H9 (cell line): ENCODE data around the gene ZSWIM3. TPM values are rescaled to one million over a fixed set of nuclear protein-coding genes. Genes with fewer than 3 reads are reported as not detected.

ENCODE experiments used
- DNase-seq: peaks from one replicate; pipeline ENCODE4 v3.0.0-alpha.2; 2017
- H2AFZ ChIP-seq: one replicate; pipeline ENCODE4 v1.6.1; 2013; ENCODE audit warnings: mild to moderate bottlenecking, low read length, control low read depth, moderate library complexity
- H2AK5ac ChIP-seq: 2 replicates; pipeline ENCODE4 v1.6.1; 2013; ENCODE audit warnings: low read length, control low read depth, mixed read lengths; ENCODE audit not compliant: insufficient read length
- H2BK120ac ChIP-seq: one replicate; pipeline ENCODE4 v1.6.1; 2013; ENCODE audit warnings: low read depth, mild to moderate bottlenecking, low read length, control low read depth, inconsistent platforms; ENCODE audit not compliant: poor library complexity, severe bottlenecking
- H2BK12ac ChIP-seq: 2 replicates; pipeline ENCODE4 v1.6.1; 2013; ENCODE audit warnings: low read length, control low read depth, mixed read lengths, low read depth; ENCODE audit not compliant: insufficient read length
- H2BK15ac ChIP-seq: 2 replicates; pipeline ENCODE4 v1.6.1; 2013; ENCODE audit warnings: low read depth, low read length, control low read depth
- H2BK20ac ChIP-seq: one replicate; pipeline ENCODE4 v1.6.1; 2013; ENCODE audit warnings: low read depth, mild to moderate bottlenecking, low read length, control low read depth, inconsistent platforms; ENCODE audit not compliant: poor library complexity, severe bottlenecking
- H2BK5ac ChIP-seq: 2 replicates; pipeline ENCODE4 v1.6.1; 2013; ENCODE audit warnings: low read length, control low read depth, mixed read lengths; ENCODE audit not compliant: insufficient read length
- H3K14ac ChIP-seq: 2 replicates; pipeline ENCODE4 v1.6.1; 2013; ENCODE audit warnings: low read length, control low read depth; ENCODE audit not compliant: insufficient read depth
- H3K18ac ChIP-seq: 2 replicates; pipeline ENCODE4 v1.6.1; 2013; ENCODE audit warnings: low read depth, mild to moderate bottlenecking, mixed read lengths, low read length, control low read depth; ENCODE audit not compliant: insufficient read length
- H3K23ac ChIP-seq: 2 replicates; pipeline ENCODE4 v1.6.1; 2013; ENCODE audit warnings: low read length, control low read depth, mixed read lengths, low read depth; ENCODE audit not compliant: insufficient read length
- H3K23me2 ChIP-seq: 2 replicates; pipeline ENCODE4 v1.6.1; 2013; ENCODE audit warnings: low read depth, mild to moderate bottlenecking, mixed read lengths, low read length, control low read depth; ENCODE audit not compliant: insufficient read length, poor library complexity, severe bottlenecking
- H3K27ac ChIP-seq: 2 replicates; pipeline ENCODE4 v1.5.1; 2013; ENCODE audit warnings: low read length, control low read depth, mixed read lengths, low read depth; ENCODE audit not compliant: insufficient read length
- H3K27me3 ChIP-seq: 2 replicates; pipeline ENCODE4 v1.6.1; 2013; ENCODE audit warnings: low read length, control low read depth, inconsistent platforms; ENCODE audit not compliant: insufficient read depth
- H3K4ac ChIP-seq: 2 replicates; pipeline ENCODE4 v1.6.1; 2013; ENCODE audit warnings: low read depth, mild to moderate bottlenecking, control low read depth, inconsistent platforms, low read length, moderate library complexity
- H3K4me1 ChIP-seq: 2 replicates; pipeline ENCODE4 v1.6.1; 2013; ENCODE audit warnings: low read length, control low read depth, inconsistent platforms; ENCODE audit not compliant: insufficient read depth
- H3K4me2 ChIP-seq: 2 replicates; pipeline ENCODE4 v1.6.1; 2013; ENCODE audit warnings: low read length, control low read depth, mixed read lengths; ENCODE audit not compliant: insufficient read length, insufficient read depth
- H3K56ac ChIP-seq: 2 replicates; pipeline ENCODE4 v1.6.1; 2013; ENCODE audit warnings: low read depth, mild to moderate bottlenecking, mixed read lengths, low read length, control low read depth; ENCODE audit not compliant: insufficient read length
- H3K79me1 ChIP-seq: 2 replicates; pipeline ENCODE4 v1.6.1; 2013; ENCODE audit warnings: low read depth, mild to moderate bottlenecking, moderate library complexity, low read length, control low read depth, inconsistent platforms; ENCODE audit not compliant: insufficient read depth, poor library complexity, severe bottlenecking
- H3K79me2 ChIP-seq: 2 replicates; pipeline ENCODE4 v1.6.1; 2013; ENCODE audit warnings: low read length, control low read depth, inconsistent platforms; ENCODE audit not compliant: insufficient read depth
- H3K9ac ChIP-seq: 2 replicates; pipeline ENCODE4 v1.6.1; 2013; ENCODE audit warnings: low read length, control low read depth, mixed read lengths; ENCODE audit not compliant: insufficient read length; ENCODE audit errors: extremely low read depth
- H3K9me3 ChIP-seq: one replicate; pipeline ENCODE4 v1.6.1; 2013; ENCODE audit warnings: low read depth, low read length, inconsistent platforms; ENCODE audit not compliant: control insufficient read depth
- H3T11ph ChIP-seq: one replicate; pipeline ENCODE4 v1.6.1; 2013; ENCODE audit warnings: mild to moderate bottlenecking, low read length, control low read depth, inconsistent platforms
- H4K20me1 ChIP-seq: one replicate; pipeline ENCODE4 v1.6.1; 2013; ENCODE audit not compliant: control insufficient read depth, insufficient read length, insufficient read depth
- H4K5ac ChIP-seq: 2 replicates; pipeline ENCODE4 v1.6.1; 2013; ENCODE audit warnings: low read depth, mild to moderate bottlenecking, mixed read lengths, low read length, control low read depth; ENCODE audit not compliant: insufficient read length
- H4K8ac ChIP-seq: replicated peaks from 2 replicates; pipeline ENCODE4 v1.6.1; 2013; ENCODE audit warnings: low read length, control low read depth, mixed read lengths, low read depth; ENCODE audit not compliant: insufficient read length
- H4K91ac ChIP-seq: 2 replicates; pipeline ENCODE4 v1.6.1; 2013; ENCODE audit warnings: low read depth, mild to moderate bottlenecking, moderate library complexity, mixed read lengths, low read length, control low read depth; ENCODE audit not compliant: insufficient read length
- H3K27ac Mint-ChIP-seq, 3 experiments: 2 replicates in 2 of 3; 3 replicates in 1 of 3; pipeline ENCODE4 v1.8.0; 2020 to 2021; ENCODE audit warnings: mixed read lengths in 3 of 3, mild to moderate bottlenecking in 1 of 3, moderate library complexity in 1 of 3
- H3K27me3 Mint-ChIP-seq: 2 replicates; pipeline ENCODE4 v1.8.0; 2021; ENCODE audit warnings: low read depth, mild to moderate bottlenecking, moderate library complexity, mixed read lengths
- H3K36me3 Mint-ChIP-seq, 3 experiments: 2 replicates in 2 of 3; 3 replicates in 1 of 3; pipeline ENCODE4 v1.8.0; 2020 to 2021; ENCODE audit warnings: low read depth in 3 of 3, mixed read lengths in 3 of 3; ENCODE audit not compliant: insufficient read depth in 1 of 3
- H3K4me1 Mint-ChIP-seq, 2 experiments: 2 replicates each; pipeline ENCODE4 v1.8.0; 2020; ENCODE audit warnings: mixed read lengths in 2 of 2
- H3K4me3 Mint-ChIP-seq, 2 experiments: 2 replicates in 1 of 2; 3 replicates in 1 of 2; pipeline ENCODE4 v1.8.0; 2020 to 2021; ENCODE audit warnings: mild to moderate bottlenecking in 2 of 2, mixed read lengths in 2 of 2, moderate library complexity in 1 of 2
- H3K9me3 Mint-ChIP-seq, 2 experiments: 2 replicates in 1 of 2; 3 replicates in 1 of 2; pipeline ENCODE4 v1.8.0; 2020; ENCODE audit warnings: mild to moderate bottlenecking in 2 of 2, mixed read lengths in 2 of 2, moderate library complexity in 1 of 2
- WGBS: extraction: QIAGEN DNeasy Blood & Tissue Kit; methylation state at CpG from one replicate; pipeline ENCODE4 v1.1.7; 2013; ENCODE audit warnings: missing lambda C conversion rate, low lambda C conversion rate, mixed read lengths; ENCODE audit not compliant: insufficient read length; ENCODE audit errors: extremely low coverage; 5-methylcytosine and 5-hydroxymethylcytosine counted together
- total RNA-seq: library from RNA; stranded (reverse); gene quantifications from 2 replicates; pipeline ENCODE4 v1.2.1, GENCODE V29; 2021
- TF ChIP-seq, protein P1 (sequence below): fragments of 200-600 bp; sonication (generic); conservative IDR thresholded peaks from 3 replicates; pipeline ENCODE4 v1.8.0; 2021; ENCODE audit warnings: antibody characterized with exemption, mild to moderate bottlenecking

Gene ZSWIM3
- total RNA-seq, 1 experiment from 2014 or later = 8.0 TPM

DNA sequence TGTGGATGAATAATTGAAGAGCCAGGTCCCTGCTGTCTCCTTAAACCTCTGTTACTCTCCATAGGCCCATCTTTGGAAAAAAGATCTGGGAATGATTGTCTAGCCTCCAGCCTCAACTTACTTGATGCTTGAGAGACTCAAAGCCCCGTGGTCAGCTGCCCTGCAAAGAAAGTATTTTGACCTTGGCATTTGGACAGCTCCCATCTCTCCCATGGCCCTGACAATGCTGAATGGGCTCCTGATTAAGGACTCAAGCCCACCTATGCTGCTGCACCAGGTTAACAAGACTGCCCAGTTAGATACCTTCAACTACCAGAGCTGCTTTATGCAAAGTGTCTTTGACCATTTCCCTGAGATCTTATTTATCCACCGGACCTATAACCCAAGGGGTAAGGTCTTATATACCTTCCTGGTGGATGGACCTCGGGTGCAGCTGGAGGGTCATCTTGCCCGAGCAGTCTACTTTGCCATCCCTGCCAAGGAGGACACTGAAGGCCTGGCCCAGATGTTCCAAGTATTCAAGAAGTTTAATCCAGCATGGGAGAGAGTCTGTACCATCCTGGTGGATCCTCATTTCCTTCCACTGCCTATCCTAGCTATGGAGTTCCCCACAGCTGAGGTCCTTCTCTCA is 25.2 kb downstream of the ZSWIM3 start:
- H2BK15ac ChIP-seq = no peak overlapping the region
- no peaks in the 10 kb centered on the region for H3K9me3 ChIP-seq
- TF ChIP-seq, protein P1, sequence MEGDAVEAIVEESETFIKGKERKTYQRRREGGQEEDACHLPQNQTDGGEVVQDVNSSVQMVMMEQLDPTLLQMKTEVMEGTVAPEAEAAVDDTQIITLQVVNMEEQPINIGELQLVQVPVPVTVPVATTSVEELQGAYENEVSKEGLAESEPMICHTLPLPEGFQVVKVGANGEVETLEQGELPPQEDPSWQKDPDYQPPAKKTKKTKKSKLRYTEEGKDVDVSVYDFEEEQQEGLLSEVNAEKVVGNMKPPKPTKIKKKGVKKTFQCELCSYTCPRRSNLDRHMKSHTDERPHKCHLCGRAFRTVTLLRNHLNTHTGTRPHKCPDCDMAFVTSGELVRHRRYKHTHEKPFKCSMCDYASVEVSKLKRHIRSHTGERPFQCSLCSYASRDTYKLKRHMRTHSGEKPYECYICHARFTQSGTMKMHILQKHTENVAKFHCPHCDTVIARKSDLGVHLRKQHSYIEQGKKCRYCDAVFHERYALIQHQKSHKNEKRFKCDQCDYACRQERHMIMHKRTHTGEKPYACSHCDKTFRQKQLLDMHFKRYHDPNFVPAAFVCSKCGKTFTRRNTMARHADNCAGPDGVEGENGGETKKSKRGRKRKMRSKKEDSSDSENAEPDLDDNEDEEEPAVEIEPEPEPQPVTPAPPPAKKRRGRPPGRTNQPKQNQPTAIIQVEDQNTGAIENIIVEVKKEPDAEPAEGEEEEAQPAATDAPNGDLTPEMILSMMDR = no peak
- no peak overlapping the region for H2AK5ac ChIP-seq
- H2BK5ac ChIP-seq = no peak overlapping the region
- H3K14ac ChIP-seq = no peak overlapping the region
- no peak for DNase-seq
- no peak overlapping the region; a peak in 1 of 7 replicates for H3K27ac Mint-ChIP-seq
- H4K8ac ChIP-seq = no peak overlapping the region
- peak overlapping the region; percentile 55 to 72 for H3K4me3 Mint-ChIP-seq
- H3K27ac ChIP-seq = no peak overlapping the region
- peaks cover 5% of the 10 kb centered on the region; the same call in 1 of the 2 replicates for H3K79me2 ChIP-seq
- H2BK120ac ChIP-seq = no peak overlapping the region
- whole genome bisulfite sequencing = no CpG with 5 or more reads among the region's 4 CpGs
- H4K91ac ChIP-seq = no peak overlapping the region
- H2BK12ac ChIP-seq = no peak overlapping the region
- H3K4ac ChIP-seq = no peak overlapping the region
- no peak overlapping the region for H3T11ph ChIP-seq
- peaks cover 17 to 31% (median 24%) of the 10 kb centered on the region in 3 experiments for H3K36me3 Mint-ChIP-seq
- peaks cover 5% of the 10 kb centered on the region for H3K23me2 ChIP-seq
- no peak overlapping the region for H2BK20ac ChIP-seq
- H3K79me1 ChIP-seq = no peaks in the 10 kb centered on the region
- no peak overlapping the region for H2AFZ ChIP-seq
- no peak overlapping the region for H3K56ac ChIP-seq
- H3K4me2 ChIP-seq = no peak overlapping the region
- H3K4me1 ChIP-seq = no peaks in the 10 kb centered on the region
- H4K20me1 ChIP-seq = no peaks in the 10 kb centered on the region
- no peak overlapping the region for H3K23ac ChIP-seq
- H3K9me3 Mint-ChIP-seq = no peaks in the 10 kb centered on the region; a peak in 1 of 5 replicates
- H3K4me1 Mint-ChIP-seq = peaks cover 5 to 9% of the 10 kb centered on the region in 2 experiments
- no peak overlapping the region for H3K9ac ChIP-seq
- no peak overlapping the region for H3K18ac ChIP-seq
- H4K5ac ChIP-seq = no peak overlapping the region
- H3K27me3 Mint-ChIP-seq = no peaks in the 10 kb centered on the region
- no peaks in the 10 kb centered on the region for H3K27me3 ChIP-seq
